Upper lobe of left lung (tissue), 6 donors: Measurements from ENCODE around the gene KLHL25. TPM values are rescaled to one million over a fixed set of nuclear protein-coding genes. Genes with fewer than 3 reads are reported as not detected.

Source experiments
- ATAC-seq, 2 donors: fragments of 200-7000 bp; cut with Tn5 transposase; one replicate each; pipeline ENCODE4 v1.9.1; 2022; ENCODE audit warnings: mild to moderate bottlenecking in 2 of 2, moderate library complexity in 2 of 2; ENCODE audit not compliant: low FRiP score in 2 of 2
- DNase-seq, 2 donors: peaks; one replicate each; pipeline ENCODE4 v3.0.0-alpha.2; 2019 to 2020
- H3K27ac ChIP-seq, 4 donors: fragments of 200-600 bp; sonication (generic); one replicate each; pipeline ENCODE4 v1.5.1; 2016 to 2019
- H3K27me3 ChIP-seq, 4 donors: fragments of 200-600 bp; sonication (generic); one replicate each; pipeline ENCODE4 v1.5.1; 2017 to 2019
- H3K36me3 ChIP-seq, 4 donors: fragments of 200-600 bp; sonication (generic); one replicate each; pipeline ENCODE4 v1.5.1; 2016 to 2019
- H3K4me1 ChIP-seq, 4 donors: fragments of 200-600 bp; sonication (generic); one replicate each; pipeline ENCODE4 v1.5.1; 2018 to 2019
- H3K4me3 ChIP-seq, 4 donors: fragments of 200-600 bp; sonication (generic); one replicate each; pipeline ENCODE4 v1.5.1; 2017 to 2019; ENCODE audit warnings: mild to moderate bottlenecking in 2 of 4, moderate library complexity in 1 of 4
- H3K9me3 ChIP-seq, 4 donors: fragments of 200-600 bp; sonication (generic); one replicate each; pipeline ENCODE4 v1.5.1; 2018 to 2019
- EP300 ChIP-seq, 4 donors: sonication (generic); formaldehyde crosslinking; IDR thresholded peaks; one replicate each; pipeline ENCODE4 v1.5.1; 2017; ENCODE audit warnings: antibody characterized with exemption in 4 of 4, control low read depth in 2 of 4
- POLR2A ChIP-seq, 4 donors: fragments of 450-650 bp; IDR thresholded peaks; one replicate each; pipeline ENCODE4 v1.5.1; 2016 to 2017; ENCODE audit warnings: antibody characterized with exemption in 4 of 4, mild to moderate bottlenecking in 2 of 4
- POLR2AphosphoS5 ChIP-seq, 2 donors: sonication (generic); formaldehyde crosslinking; IDR thresholded peaks; one replicate each; pipeline ENCODE4 v1.5.1; 2017; ENCODE audit warnings: antibody characterized with exemption in 2 of 2
- WGBS, 2 donors: methylation state at CpG; one replicate each; pipeline ENCODE4 v1.1.5; 2017 to 2018; 5-methylcytosine and 5-hydroxymethylcytosine counted together
- total RNA-seq, 6 donors: library from RNA; depleted of rRNA in 4 of 6; stranded (reverse); fragments of >200 nt in 4 of 6; gene quantifications; one replicate each; pipeline versions ENCODE4 v1.1.0 to v1.2.1, GENCODE V29; 2016 to 2021
- TF ChIP-seq, protein P1 (sequence below), 6 experiments: fragments of 450-650 bp in 4 of 6; fragments of 200-600 bp in 2 of 6; sonication (generic) in 2 of 6; IDR thresholded peaks; one replicate each; pipeline ENCODE4 v1.5.1; 2016 to 2019; ENCODE audit warnings: antibody characterized with exemption in 6 of 6
- donor health status: DM: no; HTN: no; CAD: no; lungs with moderate emphysema.
- donor health status: DM: no; HTN: yes; CAD: no; lungs with severe emphysema.

The KLHL25 gene
- total RNA-seq, 6 donors from 2014 or later, result 3.0 to 24.1 (median 5.6) TPM

DNA sequence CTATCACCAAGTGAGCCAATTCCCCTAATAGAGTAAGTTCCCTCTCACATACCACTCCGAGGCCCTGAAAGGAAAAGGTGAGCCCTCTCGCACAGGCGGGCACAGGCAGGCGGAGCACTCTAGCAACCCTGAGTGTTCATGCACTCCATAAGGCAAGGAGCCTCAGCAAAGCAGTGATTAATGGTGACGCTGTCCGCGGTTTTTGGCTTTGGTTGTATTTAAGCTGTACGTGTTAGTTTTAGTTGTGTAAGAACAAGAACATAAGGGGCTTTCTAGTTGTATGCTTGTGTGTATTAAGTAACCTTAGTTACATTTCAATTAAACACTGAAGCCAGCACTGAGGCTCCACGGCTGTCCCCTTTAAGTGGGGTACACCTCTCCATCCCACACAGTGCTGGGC, 33.1 kb downstream of the KLHL25 start:
- H3K36me3 ChIP-seq, result no peaks in the 10 kb centered on the region
- H3K9me3 ChIP-seq, result no peaks in the 10 kb centered on the region
- H3K4me3 ChIP-seq, result no peak overlapping the region
- DNase-seq (no peak), ATAC-seq (no peak)
- TF ChIP-seq, protein P1, sequence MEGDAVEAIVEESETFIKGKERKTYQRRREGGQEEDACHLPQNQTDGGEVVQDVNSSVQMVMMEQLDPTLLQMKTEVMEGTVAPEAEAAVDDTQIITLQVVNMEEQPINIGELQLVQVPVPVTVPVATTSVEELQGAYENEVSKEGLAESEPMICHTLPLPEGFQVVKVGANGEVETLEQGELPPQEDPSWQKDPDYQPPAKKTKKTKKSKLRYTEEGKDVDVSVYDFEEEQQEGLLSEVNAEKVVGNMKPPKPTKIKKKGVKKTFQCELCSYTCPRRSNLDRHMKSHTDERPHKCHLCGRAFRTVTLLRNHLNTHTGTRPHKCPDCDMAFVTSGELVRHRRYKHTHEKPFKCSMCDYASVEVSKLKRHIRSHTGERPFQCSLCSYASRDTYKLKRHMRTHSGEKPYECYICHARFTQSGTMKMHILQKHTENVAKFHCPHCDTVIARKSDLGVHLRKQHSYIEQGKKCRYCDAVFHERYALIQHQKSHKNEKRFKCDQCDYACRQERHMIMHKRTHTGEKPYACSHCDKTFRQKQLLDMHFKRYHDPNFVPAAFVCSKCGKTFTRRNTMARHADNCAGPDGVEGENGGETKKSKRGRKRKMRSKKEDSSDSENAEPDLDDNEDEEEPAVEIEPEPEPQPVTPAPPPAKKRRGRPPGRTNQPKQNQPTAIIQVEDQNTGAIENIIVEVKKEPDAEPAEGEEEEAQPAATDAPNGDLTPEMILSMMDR (IDR thresholded peaks at IDR 0.05), result no peak
- TF ChIP-seq EP300 (IDR thresholded peaks at IDR 0.05) (no peak), POLR2AphosphoS5 (IDR thresholded peaks at IDR 0.05) (no peak), POLR2A (IDR thresholded peaks at IDR 0.05) (no peak)
- no peak overlapping the region for H3K27ac ChIP-seq
- H3K27me3 ChIP-seq, result no peaks in the 10 kb centered on the region
- H3K4me1 ChIP-seq, result peaks cover 0 to 4% (median 0%) of the 10 kb centered on the region in 4 donors
- WGBS, 2 donors, result 55 to 74% methylated on average over 9 of the region's 9 CpGs

DNA sequence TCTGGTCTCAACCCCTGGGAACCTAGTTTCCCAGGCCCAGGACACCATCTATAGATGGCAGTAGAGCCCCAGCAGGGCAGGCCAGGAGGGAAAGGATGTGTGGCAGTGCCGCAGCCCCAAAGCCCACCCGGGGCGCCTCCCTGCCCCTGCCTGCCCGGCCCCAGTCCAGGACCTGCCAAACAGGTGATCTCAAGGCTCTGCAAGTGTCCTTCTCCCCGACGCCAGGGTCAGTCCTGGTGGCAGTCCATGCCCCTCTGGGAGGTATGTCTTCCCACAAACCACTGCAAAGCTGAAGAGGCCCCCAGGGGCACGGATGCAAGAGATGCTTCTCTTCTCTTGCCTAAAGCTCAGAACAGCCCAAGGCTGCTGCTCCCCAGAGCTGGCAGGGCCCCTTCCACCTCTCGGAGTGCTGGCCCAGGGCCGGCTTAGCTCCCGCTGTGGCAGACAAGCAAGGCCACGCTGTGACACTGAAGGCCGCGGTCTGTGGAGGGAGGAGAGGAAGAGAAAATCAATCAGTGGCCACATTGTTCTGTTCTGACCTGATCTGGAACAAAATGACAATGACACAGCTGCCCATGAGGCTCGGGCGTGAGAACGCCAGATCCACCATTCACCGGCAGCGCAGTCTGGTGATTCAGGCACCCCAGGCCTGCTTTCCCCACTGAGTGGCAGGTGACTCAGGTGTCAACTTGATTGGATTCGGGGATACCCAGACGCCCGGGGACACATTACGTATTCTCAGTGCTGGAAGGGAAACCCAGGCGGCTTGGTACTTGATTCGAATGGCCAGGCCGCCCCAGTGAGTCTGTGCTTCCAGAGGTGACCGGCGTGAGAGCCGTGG, 34.0 kb downstream of the KLHL25 start:
- no peak for ATAC-seq
- 95 to 96% methylated on average over 14 to 28 of the region's 28 CpGs for WGBS, 2 donors
- H3K4me1 ChIP-seq, result peaks cover 0 to 4% (median 0%) of the 10 kb centered on the region in 4 donors
- no peaks in the 10 kb centered on the region for H3K9me3 ChIP-seq
- TF ChIP-seq, protein P1 (IDR thresholded peaks at IDR 0.05), result no peak
- TF ChIP-seq POLR2AphosphoS5 (IDR thresholded peaks at IDR 0.05) (no peak), POLR2A (IDR thresholded peaks at IDR 0.05) (no peak), EP300 (IDR thresholded peaks at IDR 0.05) (no peak)
- H3K36me3 ChIP-seq, result no peaks in the 10 kb centered on the region
- no peak overlapping the region for H3K4me3 ChIP-seq
- peak in 1 of 2 donors; percentile 60 for DNase-seq
- no peak overlapping the region for H3K27ac ChIP-seq
- no peaks in the 10 kb centered on the region for H3K27me3 ChIP-seq

DNA sequence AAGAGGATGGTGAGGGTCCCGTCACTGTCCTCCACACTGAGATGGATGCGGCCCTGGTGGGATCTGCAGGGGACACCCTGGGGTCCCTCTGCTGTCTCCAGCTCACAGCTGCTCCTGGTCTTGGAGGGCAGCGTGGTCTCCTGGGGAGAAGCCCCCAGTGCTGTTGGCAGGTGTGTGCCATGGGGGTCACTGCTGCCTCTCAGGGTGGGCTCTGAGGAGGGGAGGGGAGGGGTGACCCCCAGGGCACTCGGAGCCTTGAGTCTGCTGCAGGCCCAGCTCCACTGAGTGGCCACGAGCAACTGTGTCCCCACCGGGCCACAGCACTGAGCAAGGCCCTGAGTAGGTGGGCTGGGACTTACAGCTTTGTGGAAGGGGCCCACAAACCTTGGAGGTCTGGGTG, 34.7 kb downstream of the KLHL25 start:
- 93 to 100% methylated on average over 2 to 4 of the region's 6 CpGs for WGBS, 2 donors
- DNase-seq (peak in 1 of 2 donors; percentile 38), ATAC-seq (no peak)
- Histone ChIP-seq H3K36me3 (no peaks in the 10 kb centered on the region), H3K9me3 (no peaks in the 10 kb centered on the region), H3K27me3 (no peaks in the 10 kb centered on the region), H3K27ac (no peak overlapping the region), H3K4me1 (peaks cover 0 to 4% (median 0%) of the 10 kb centered on the region in 4 donors), H3K4me3 (no peak overlapping the region)
- no peak for TF ChIP-seq EP300 (IDR thresholded peaks at IDR 0.05)
- no peak for TF ChIP-seq POLR2AphosphoS5 (IDR thresholded peaks at IDR 0.05)
- TF ChIP-seq, protein P1 (IDR thresholded peaks at IDR 0.05), result no peak
- TF ChIP-seq POLR2A (IDR thresholded peaks at IDR 0.05), result no peak

DNA sequence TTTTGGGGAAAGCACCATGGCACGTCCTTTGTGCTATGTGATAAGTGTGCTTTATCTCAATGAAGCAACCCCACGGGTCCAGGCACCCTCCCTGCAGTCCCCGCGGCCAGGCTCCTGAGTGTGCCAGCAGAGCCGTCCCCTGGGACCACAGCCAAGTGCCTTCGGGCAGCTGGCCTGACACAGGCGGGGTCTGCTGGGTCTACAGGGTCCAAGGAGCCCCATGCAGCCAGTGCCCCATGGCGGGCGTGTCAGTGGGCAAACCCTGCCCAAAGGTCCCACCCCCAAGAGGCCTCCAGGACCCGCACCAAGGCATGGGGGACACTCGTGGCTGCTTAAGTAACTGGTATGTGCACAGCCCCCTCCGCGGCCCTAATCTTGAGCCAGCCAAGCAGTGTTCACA, 35.3 kb downstream of the KLHL25 start:
- ATAC-seq, result no peak
- WGBS, 2 donors, result 73% methylated on average over 8 of the region's 13 CpGs; no CpG with 5 or more reads in 1 of the 2 donors

More for the DNA sequence above, 35.3 kb downstream of the KLHL25 start:
- Histone ChIP-seq H3K4me1 (peaks cover 0 to 4% (median 0%) of the 10 kb centered on the region in 4 donors), H3K9me3 (no peaks in the 10 kb centered on the region), H3K4me3 (no peak overlapping the region), H3K27me3 (no peaks in the 10 kb centered on the region), H3K36me3 (no peaks in the 10 kb centered on the region), H3K27ac (no peak overlapping the region)
- no peak for TF ChIP-seq POLR2AphosphoS5 (IDR thresholded peaks at IDR 0.05)
- TF ChIP-seq EP300 (IDR thresholded peaks at IDR 0.05), result no peak
- TF ChIP-seq POLR2A (IDR thresholded peaks at IDR 0.05), result no peak
- TF ChIP-seq, protein P1 (IDR thresholded peaks at IDR 0.05), result no peak
- peak in 1 of 2 donors; percentile 68 for DNase-seq
